Fibroblast of villous mesenchyme (primary cell): ENCODE measurements around the gene NKIRAS1. TPM values are rescaled to one million over a fixed set of nuclear protein-coding genes. Genes with fewer than 3 reads are reported as not detected.
"Not testable (repeated sequence)": the region's sequence is repeated elsewhere in the genome, so short reads cannot be mapped to it uniquely, and the experiment has no call there.

Source experiments
- DNase-seq: peaks from one replicate; pipeline ENCODE4 v3.0.0-alpha.2; 2010; ENCODE audit warnings: low read depth
- H3K4me3 ChIP-seq: 2 replicates; pipeline ENCODE4 v1.5.1; 2011; ENCODE audit warnings: low read depth, mild to moderate bottlenecking, low read length
- CTCF ChIP-seq: IDR thresholded peaks from 2 replicates; pipeline ENCODE4 v1.5.1; 2012; ENCODE audit warnings: low read depth, mild to moderate bottlenecking, low read length; ENCODE audit not compliant: insufficient read depth
- total RNA-seq: library from RNA; depleted of rRNA; stranded (reverse); fragments of >200 nt; gene quantifications from 2 replicates; pipeline ENCODE4 v1.2.3, GENCODE V29; 2012

The NKIRAS1 gene
- total RNA-seq, 1 donor, result 28.1 TPM

- peak; percentile 62 for DNase-seq
- TF ChIP-seq CTCF, result peak; percentile 79
- no peak overlapping the region for H3K4me3 ChIP-seq
Measured at GRCh38 chr3:23888617-23889228, 28.1 kb downstream of the NKIRAS1 start.

- no peak for DNase-seq
- no peak overlapping the region for H3K4me3 ChIP-seq
- TF ChIP-seq CTCF, result no peak
Measured at GRCh38 chr3:23886311-23886710, 30.5 kb downstream of the NKIRAS1 start.

- no peak for DNase-seq
- H3K4me3 ChIP-seq, result no peak overlapping the region
- TF ChIP-seq CTCF, result no peak
Measured at GRCh38 chr3:23885210-23885609, 31.6 kb downstream of the NKIRAS1 start.

- TF ChIP-seq CTCF, result peak; percentile 13
- DNase-seq, result no peak
- H3K4me3 ChIP-seq, result no peak overlapping the region
Measured at GRCh38 chr3:23884481-23884880, 32.3 kb downstream of the NKIRAS1 start.

- TF ChIP-seq CTCF, result no peak
- DNase-seq, result no peak
- no peak overlapping the region for H3K4me3 ChIP-seq
Measured at GRCh38 chr3:23882487-23882918, 34.3 kb downstream of the NKIRAS1 start.

- DNase-seq, H3K4me3 ChIP-seq: not testable (repeated sequence)
Measured at GRCh38 chr3:23881993-23882392, 34.8 kb downstream of the NKIRAS1 start.

- DNase-seq, result peak; percentile 29
Measured at GRCh38 chr3:23880703-23881339, 36.0 kb downstream of the NKIRAS1 start.

More at GRCh38 chr3:23880703-23881339, 36.0 kb downstream of the NKIRAS1 start:
- no peak overlapping the region for H3K4me3 ChIP-seq
- no peak for TF ChIP-seq CTCF
